A673 (cell line): ENCODE results near the gene PBX1. TPM values are rescaled to one million over a fixed set of nuclear protein-coding genes. Genes with fewer than 3 reads are reported as not detected.

ENCODE experiments used
- BruUV-seq: library from RNA; stranded (reverse); fragments of 400-500 nt; replicated peaks from 2 replicates; lab custom pipeline; 2021; lab: Mats Ljungman, UMichigan
- CTCF ChIA-PET: fragments of 300-600 bp; sonication (Branson Sonifier 250); formaldehyde crosslinking; loops from one replicate; lab custom pipeline; 2022; ENCODE audit warnings: antibody characterized with exemption; lab: Charles Lee
- POLR2A ChIA-PET: fragments of 300-600 bp; sonication (Branson Sonifier 250); formaldehyde crosslinking; loops from one replicate; lab custom pipeline; 2022; ENCODE audit warnings: antibody characterized with exemption; ENCODE audit not compliant: low non-redundant PET; lab: Charles Lee
- DNase-seq: peaks from one replicate; pipeline ENCODE4 v3.0.0-alpha.2; 2015; ENCODE audit warnings: low spot score
- H3K27ac ChIP-seq: fragments of 200-600 bp; sonication (generic); 2 replicates; pipeline ENCODE4 v1.5.1; 2016; ENCODE audit warnings: mixed run types, low read depth, mild to moderate bottlenecking, mixed read lengths, antibody characterized with exemption, low read length; ENCODE audit not compliant: poor library complexity, severe bottlenecking
- H3K27me3 ChIP-seq: fragments of 200-600 bp; sonication (generic); replicated peaks from 2 replicates; pipeline ENCODE4 v1.6.1; 2017; ENCODE audit warnings: mixed run types, low read depth, mild to moderate bottlenecking, mixed read lengths, antibody characterized with exemption, low read length; ENCODE audit not compliant: insufficient read depth, poor library complexity
- H3K36me3 ChIP-seq: fragments of 200-600 bp; sonication (generic); 2 replicates; pipeline ENCODE4 v1.6.1; 2016; ENCODE audit warnings: mixed run types, mild to moderate bottlenecking, mixed read lengths, antibody characterized with exemption, low read length; ENCODE audit not compliant: insufficient read depth, poor library complexity, severe bottlenecking
- H3K4me1 ChIP-seq: fragments of 200-600 bp; sonication (generic); 2 replicates; pipeline ENCODE4 v1.6.1; 2017; ENCODE audit warnings: mixed run types, mild to moderate bottlenecking, mixed read lengths, antibody characterized with exemption, low read length; ENCODE audit not compliant: insufficient read depth, poor library complexity, severe bottlenecking
- H3K4me3 ChIP-seq: fragments of 200-600 bp; sonication (generic); 2 replicates; pipeline ENCODE4 v1.5.1; 2016; ENCODE audit warnings: low read depth, mixed run types, mild to moderate bottlenecking, mixed read lengths, low read length; ENCODE audit not compliant: poor library complexity, severe bottlenecking
- H3K9me3 ChIP-seq: fragments of 200-600 bp; sonication (generic); 2 replicates; pipeline ENCODE4 v1.6.1; 2016; ENCODE audit warnings: mixed run types, low read depth, mild to moderate bottlenecking, mixed read lengths, antibody characterized with exemption, low read length; ENCODE audit not compliant: poor library complexity, severe bottlenecking
- CTCF ChIP-seq: fragments of 300-800, 200-600 bp; sonication (generic); conservative IDR thresholded peaks from 2 replicates; pipeline ENCODE4 v1.5.1; 2017; ENCODE audit warnings: low read depth, mild to moderate bottlenecking, antibody characterized with exemption, low read length, moderate library complexity, mixed read lengths
- EZH2 ChIP-seq: fragments of 200-600 bp; sonication (generic); IDR thresholded peaks from 2 replicates; pipeline ENCODE4 v1.6.1; 2017; ENCODE audit warnings: borderline replicate concordance, low read depth, mild to moderate bottlenecking, mixed read lengths, antibody characterized with exemption, low read length; ENCODE audit not compliant: poor library complexity, severe bottlenecking
- intact Hi-C: fragments of 100-400 bp; cut with micrococcal nuclease; formaldehyde crosslinking; loops from one replicate; pipeline ENCODE4 v1.10.0; 2022; ENCODE audit not compliant: unreplicated experiment
- total RNA-seq: library from RNA; stranded (reverse); gene quantifications from 2 replicates; pipeline ENCODE4 v1.2.3, GENCODE V29; 2021

PBX1 gene
- total RNA-seq, 1 experiment from 2014 or later, result 51.5 TPM

DNA sequence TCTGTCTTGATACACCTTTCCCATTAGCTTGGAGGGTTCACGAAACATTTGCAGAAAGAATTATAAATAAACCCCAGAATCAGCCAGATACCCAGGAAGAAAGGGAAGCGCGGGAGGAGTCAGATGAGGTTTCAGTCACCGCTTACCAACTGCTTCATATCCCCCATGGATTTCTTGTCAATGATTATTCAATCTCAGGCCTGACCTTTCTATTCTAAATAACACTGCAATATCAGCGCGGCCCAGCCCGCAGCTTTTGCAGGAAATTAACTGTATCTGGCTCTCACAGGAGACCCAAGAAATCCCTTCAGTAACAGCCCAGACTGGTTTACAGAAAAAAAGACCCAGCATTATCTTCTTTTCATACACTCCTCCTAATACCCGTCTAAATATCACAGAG, 308.6 kb downstream of the PBX1 start:
- no TSS peak for BruUV-seq
- no peak for DNase-seq
- POLR2A ChIA-PET, result no interaction called here
- Histone ChIP-seq H3K4me3 (no peak overlapping the region), H3K9me3 (no peaks in the 10 kb centered on the region), H3K4me1 (no peaks in the 10 kb centered on the region), H3K27me3 (no peaks in the 10 kb centered on the region), H3K36me3 (no peaks in the 10 kb centered on the region), H3K27ac (no peak overlapping the region)
- no peak for TF ChIP-seq CTCF
- TF ChIP-seq EZH2, result no peak
- CTCF ChIA-PET, result no interaction called here
- intact Hi-C loops, result no loop called here

GRCh38 chr1:164868990-164869389, 310.0 kb downstream of the PBX1 start:
- POLR2A ChIA-PET, result no interaction called here
- TF ChIP-seq EZH2, result no peak
- TF ChIP-seq CTCF, result no peak
- H3K27me3 ChIP-seq, result no peaks in the 10 kb centered on the region
- H3K9me3 ChIP-seq, result no peaks in the 10 kb centered on the region
- H3K4me3 ChIP-seq, result no peak overlapping the region
- no TSS peak for BruUV-seq
- no peak for DNase-seq
- no peaks in the 10 kb centered on the region for H3K4me1 ChIP-seq
- no peaks in the 10 kb centered on the region for H3K36me3 ChIP-seq
- H3K27ac ChIP-seq, result no peak overlapping the region
- intact Hi-C loops, result no loop called here
- CTCF ChIA-PET, result no interaction called here

GRCh38 chr1:164875518-164875917, 316.5 kb downstream of the PBX1 start:
- TF ChIP-seq CTCF (no peak), EZH2 (no peak)
- Histone ChIP-seq H3K27me3 (no peaks in the 10 kb centered on the region), H3K36me3 (no peaks in the 10 kb centered on the region), H3K4me3 (no peak overlapping the region), H3K4me1 (no peaks in the 10 kb centered on the region), H3K9me3 (no peaks in the 10 kb centered on the region), H3K27ac (no peak overlapping the region)
- intact Hi-C loops, result no loop called here
- no TSS peak for BruUV-seq
- no peak for DNase-seq
- POLR2A ChIA-PET, result no interaction called here
- CTCF ChIA-PET, result no interaction called here
